HG03139 (cell line): ENCODE results near the gene ANGPTL3.

ENCODE experiments used
- ATAC-seq: cut with Tn5 transposase; IDR thresholded peaks from one replicate; pipeline ENCODE4 v1.9.1; 2021; ENCODE audit not compliant: unreplicated experiment

The ANGPTL3 gene

GRCh38 chr1:62621907-62622306 is 24.6 kb downstream of the ANGPTL3 start:
- ATAC-seq = peak; percentile 88

DNA sequence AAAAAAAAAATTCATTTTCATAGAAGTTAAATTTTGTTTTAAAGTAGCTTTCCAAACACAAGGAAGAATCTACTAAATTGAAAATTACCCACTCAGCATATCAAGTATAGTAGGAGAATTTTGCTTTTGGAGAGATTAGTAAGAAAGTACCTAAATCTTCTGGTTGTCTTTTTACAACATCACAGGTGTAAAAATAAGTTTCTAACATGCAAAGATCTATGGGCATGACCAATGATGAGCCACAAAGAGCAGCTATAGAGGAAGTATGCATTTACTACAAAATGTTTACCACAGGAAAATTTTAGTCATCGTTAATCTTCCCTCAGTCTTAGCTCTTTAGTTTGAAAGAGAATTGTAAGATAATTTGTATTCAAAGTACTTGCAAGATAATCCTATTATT is 28.1 kb downstream of the ANGPTL3 start:
- peak; percentile 57 for ATAC-seq

- ATAC-seq = no peak
Observed at GRCh38 chr1:62628506-62628905, 31.2 kb downstream of the ANGPTL3 start.

DNA sequence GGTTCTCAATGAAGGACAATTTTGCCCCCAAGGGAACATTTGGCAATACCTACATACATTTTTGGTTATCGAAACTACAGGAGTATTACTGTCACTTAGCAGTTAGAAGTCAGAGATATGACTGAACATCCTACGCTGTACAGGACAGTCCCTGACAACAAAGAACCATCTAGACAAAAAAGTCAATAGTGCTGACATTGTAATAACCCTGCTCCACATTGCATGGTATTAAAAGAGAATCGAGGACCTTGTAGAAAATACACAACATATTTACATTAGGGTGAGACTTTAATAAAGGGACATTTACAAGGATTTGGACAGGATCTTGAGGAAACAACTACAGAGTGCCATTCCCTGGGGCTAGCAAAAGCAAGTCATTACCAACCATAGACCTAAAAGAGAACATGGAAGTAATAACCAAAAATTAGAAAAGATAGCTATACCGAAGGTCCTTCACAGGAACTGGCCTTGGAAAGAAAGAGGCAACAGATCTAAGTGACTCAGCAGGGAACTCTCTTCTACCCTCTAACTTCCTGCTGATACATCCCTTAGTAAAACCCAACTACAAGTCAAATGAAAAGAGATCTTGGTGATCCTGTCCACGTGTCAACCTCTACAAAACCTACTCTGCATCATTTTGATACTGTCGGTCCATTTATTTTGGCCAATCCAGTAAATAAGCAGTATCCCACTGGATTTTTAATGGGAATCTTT is 40.2 kb downstream of the ANGPTL3 start:
- ATAC-seq = no peak

DNA sequence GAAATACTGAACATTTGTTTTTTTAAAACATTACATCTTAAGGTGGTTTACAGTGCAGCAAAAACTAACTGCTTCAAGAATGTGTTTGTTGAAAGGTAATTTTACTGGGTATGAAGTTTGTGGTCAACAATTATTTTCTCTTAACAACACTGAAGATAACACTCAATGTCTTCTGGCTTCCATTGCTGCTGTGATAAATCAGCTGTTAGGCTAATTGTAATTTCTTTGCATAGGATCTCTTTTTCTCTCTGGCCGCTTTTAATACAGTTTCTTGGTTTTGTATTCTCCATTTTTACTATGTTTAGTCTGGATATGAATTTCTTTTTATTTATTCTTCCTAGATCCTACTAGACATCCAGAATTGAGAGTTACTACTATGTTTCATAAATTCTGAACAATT is 46.0 kb downstream of the ANGPTL3 start:
- ATAC-seq = no peak

GRCh38 chr1:62652387-62652786 is 55.1 kb downstream of the ANGPTL3 start:
- no peak for ATAC-seq

- no peak for ATAC-seq
Observed at GRCh38 chr1:62654744-62655143, 57.4 kb downstream of the ANGPTL3 start.
